Body of pancreas (tissue), 4 donors: ENCODE measurements around the gene FAM186B.

Experiments used
- CTCF ChIP-seq, 7 experiments: fragments of 450-650 bp in 4 of 7; fragments of 200-600 bp in 3 of 7; sonication (generic) in 3 of 7; IDR thresholded peaks; one replicate each; pipeline ENCODE4 v1.5.1; 2016 to 2019; ENCODE audit warnings: antibody characterized with exemption in 7 of 7
- POLR2A ChIP-seq, 3 donors: fragments of 450-650 bp; IDR thresholded peaks; one replicate each; pipeline ENCODE4 v1.6.1; 2016; ENCODE audit warnings: antibody characterized with exemption in 3 of 3, mild to moderate bottlenecking in 2 of 3

- TF ChIP-seq CTCF (IDR thresholded peaks at IDR 0.05) (no peak), POLR2A (IDR thresholded peaks at IDR 0.05) (no peak)
These were observed 19.6 kb upstream of the FAM186B start for GRCh38 chr12:49624921-49625577.
